Erythroblast (primary cell): Measurements from ENCODE around the gene AGAP1.

Source experiments
- GATA1 ChIP-seq: IDR thresholded peaks from 2 replicates; pipeline ENCODE4 v1.6.1; 2011; ENCODE audit warnings: low read depth, mild to moderate bottlenecking, control low read depth, low read length, moderate library complexity
- POLR2A ChIP-seq: IDR thresholded peaks from 2 replicates; pipeline ENCODE4 v1.6.1; 2011; ENCODE audit warnings: mild to moderate bottlenecking, low read length

DNA sequence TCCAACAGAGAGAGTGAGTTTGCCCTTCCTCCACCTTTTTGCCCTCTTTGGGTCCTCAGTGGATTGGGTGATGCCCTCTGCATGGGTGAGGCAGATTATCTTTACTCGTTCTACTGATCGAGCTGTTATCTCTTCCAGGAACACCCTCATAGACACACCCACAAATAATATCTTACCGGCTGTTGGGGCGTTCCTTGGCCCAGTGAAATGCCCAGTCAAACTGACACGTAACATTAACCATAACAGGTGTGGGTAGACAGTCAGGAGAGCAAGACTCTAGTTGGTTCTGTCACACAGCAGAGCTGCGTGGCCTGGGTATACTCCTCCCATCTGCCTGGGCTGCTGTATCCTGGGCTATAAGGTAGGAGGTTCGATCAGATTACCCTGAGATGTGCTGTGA, 144.1 kb downstream of the AGAP1 start:
- TF ChIP-seq POLR2A (peak; percentile 21), GATA1 (no peak)
